Measurements from ENCODE around the gene RNLS. TPM values are rescaled to one million over a fixed set of nuclear protein-coding genes. Genes with fewer than 3 reads are reported as not detected.
"Not testable (repeated sequence)": the region's sequence is repeated elsewhere in the genome, so short reads cannot be mapped to it uniquely, and the experiment has no call there.

RNLS gene
- total RNA-seq, 1 donor from 2014 or later, result 1.7 TPM

- TF ChIP-seq, protein P1, sequence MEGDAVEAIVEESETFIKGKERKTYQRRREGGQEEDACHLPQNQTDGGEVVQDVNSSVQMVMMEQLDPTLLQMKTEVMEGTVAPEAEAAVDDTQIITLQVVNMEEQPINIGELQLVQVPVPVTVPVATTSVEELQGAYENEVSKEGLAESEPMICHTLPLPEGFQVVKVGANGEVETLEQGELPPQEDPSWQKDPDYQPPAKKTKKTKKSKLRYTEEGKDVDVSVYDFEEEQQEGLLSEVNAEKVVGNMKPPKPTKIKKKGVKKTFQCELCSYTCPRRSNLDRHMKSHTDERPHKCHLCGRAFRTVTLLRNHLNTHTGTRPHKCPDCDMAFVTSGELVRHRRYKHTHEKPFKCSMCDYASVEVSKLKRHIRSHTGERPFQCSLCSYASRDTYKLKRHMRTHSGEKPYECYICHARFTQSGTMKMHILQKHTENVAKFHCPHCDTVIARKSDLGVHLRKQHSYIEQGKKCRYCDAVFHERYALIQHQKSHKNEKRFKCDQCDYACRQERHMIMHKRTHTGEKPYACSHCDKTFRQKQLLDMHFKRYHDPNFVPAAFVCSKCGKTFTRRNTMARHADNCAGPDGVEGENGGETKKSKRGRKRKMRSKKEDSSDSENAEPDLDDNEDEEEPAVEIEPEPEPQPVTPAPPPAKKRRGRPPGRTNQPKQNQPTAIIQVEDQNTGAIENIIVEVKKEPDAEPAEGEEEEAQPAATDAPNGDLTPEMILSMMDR (IDR thresholded peaks at IDR 0.05), result no peak
- Mint-ChIP-seq H3K4me3 (ENCODE audit: unreplicated experiment) (no peak overlapping the region), H3K9me3 (ENCODE audit: unreplicated experiment) (no peaks in the 10 kb centered on the region), H3K36me3 (ENCODE audit: unreplicated experiment) (no peaks in the 10 kb centered on the region), H3K27ac (ENCODE audit: unreplicated experiment) (peak overlapping the region; percentile 64), H3K27me3 (ENCODE audit: unreplicated experiment) (no peaks in the 10 kb centered on the region), H3K4me1 (ENCODE audit: unreplicated experiment) (peaks cover 20% of the 10 kb centered on the region)
- no peak for DNase-seq (ENCODE audit: extremely low spot score, unreplicated experiment)
Measured at GRCh38 chr10:88281592-88282347, 301.3 kb downstream of the RNLS start.

GRCh38 chr10:88280518-88280917 lies 302.6 kb downstream of the RNLS start:
- Mint-ChIP-seq H3K27me3 (ENCODE audit: unreplicated experiment) (no peaks in the 10 kb centered on the region), H3K4me1 (ENCODE audit: unreplicated experiment) (peaks cover 20% of the 10 kb centered on the region), H3K9me3 (ENCODE audit: unreplicated experiment) (no peaks in the 10 kb centered on the region), H3K4me3 (ENCODE audit: unreplicated experiment) (no peak overlapping the region), H3K27ac (ENCODE audit: unreplicated experiment) (no peak overlapping the region), H3K36me3 (ENCODE audit: unreplicated experiment) (no peaks in the 10 kb centered on the region)
- DNase-seq (ENCODE audit: extremely low spot score, unreplicated experiment), result no peak
- TF ChIP-seq, protein P1 (IDR thresholded peaks at IDR 0.05), result no peak

- H3K36me3 Mint-ChIP-seq (ENCODE audit: unreplicated experiment), result no peaks in the 10 kb centered on the region
- no peak overlapping the region for H3K4me3 Mint-ChIP-seq (ENCODE audit: unreplicated experiment)
- peaks cover 20% of the 10 kb centered on the region for H3K4me1 Mint-ChIP-seq (ENCODE audit: unreplicated experiment)
- no peak for DNase-seq (ENCODE audit: extremely low spot score, unreplicated experiment)
- no peaks in the 10 kb centered on the region for H3K9me3 Mint-ChIP-seq (ENCODE audit: unreplicated experiment)
- TF ChIP-seq, protein P1 (IDR thresholded peaks at IDR 0.05), result no peak
- no peaks in the 10 kb centered on the region for H3K27me3 Mint-ChIP-seq (ENCODE audit: unreplicated experiment)
- no peak overlapping the region for H3K27ac Mint-ChIP-seq (ENCODE audit: unreplicated experiment)
Measured at GRCh38 chr10:88278912-88279311, 304.2 kb downstream of the RNLS start.

DNA sequence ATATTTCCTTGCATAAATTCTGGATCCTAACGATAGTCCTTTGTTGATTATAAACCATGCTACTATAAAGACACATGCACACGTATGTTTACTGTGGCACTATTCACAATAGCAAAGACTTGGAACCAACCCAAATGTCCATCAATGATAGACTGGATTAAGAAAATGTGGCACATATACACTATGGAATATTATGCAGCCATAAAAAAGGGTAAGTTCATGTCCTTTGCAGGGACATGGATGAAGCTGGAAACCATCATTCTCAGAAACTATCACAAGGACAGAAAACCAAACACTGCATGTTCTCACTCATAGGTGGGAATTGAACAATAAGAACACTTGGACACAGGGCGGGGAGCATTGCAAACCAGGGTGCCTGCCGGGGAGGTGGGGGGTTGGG lies 306.2 kb downstream of the RNLS start:
- not testable (repeated sequence) for H3K4me3 Mint-ChIP-seq (ENCODE audit: unreplicated experiment); H3K9me3 Mint-ChIP-seq (ENCODE audit: unreplicated experiment); H3K36me3 Mint-ChIP-seq (ENCODE audit: unreplicated experiment); H3K27ac Mint-ChIP-seq (ENCODE audit: unreplicated experiment); DNase-seq (ENCODE audit: extremely low spot score, unreplicated experiment); H3K27me3 Mint-ChIP-seq (ENCODE audit: unreplicated experiment)
- H3K4me1 Mint-ChIP-seq (ENCODE audit: unreplicated experiment), result peaks cover 18% of the 10 kb centered on the region

DNA sequence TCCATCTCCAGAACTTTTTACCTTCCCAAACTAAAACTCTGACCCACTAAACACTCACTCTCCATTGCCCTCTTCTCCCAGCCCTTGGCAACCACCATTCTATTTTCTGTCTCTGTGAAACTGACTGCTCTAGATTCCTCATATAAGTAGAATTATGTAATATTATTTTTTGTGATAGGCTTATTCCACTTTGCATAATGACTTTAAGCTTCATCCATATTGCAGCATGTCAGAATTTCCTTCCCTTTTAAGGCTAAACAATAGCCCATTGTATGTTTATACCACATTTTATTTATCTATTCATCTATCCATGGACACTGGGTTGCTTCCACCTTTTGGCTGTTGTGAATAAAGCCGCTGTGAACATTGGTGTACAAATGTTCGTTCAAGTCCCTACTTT lies 308.8 kb downstream of the RNLS start:
- H3K9me3 Mint-ChIP-seq (ENCODE audit: unreplicated experiment), result no peaks in the 10 kb centered on the region
- no peak overlapping the region for H3K4me3 Mint-ChIP-seq (ENCODE audit: unreplicated experiment)
- H3K27me3 Mint-ChIP-seq (ENCODE audit: unreplicated experiment), result no peaks in the 10 kb centered on the region
- no peak overlapping the region for H3K27ac Mint-ChIP-seq (ENCODE audit: unreplicated experiment)
- H3K4me1 Mint-ChIP-seq (ENCODE audit: unreplicated experiment), result peaks cover 25% of the 10 kb centered on the region
- H3K36me3 Mint-ChIP-seq (ENCODE audit: unreplicated experiment), result no peaks in the 10 kb centered on the region
- TF ChIP-seq, protein P1 (IDR thresholded peaks at IDR 0.05), result no peak
- DNase-seq (ENCODE audit: extremely low spot score, unreplicated experiment), result no peak

All from osteocyte (in vitro differentiated cells).